Hepatocyte (in vitro differentiated cells): Measurements from ENCODE around the gene ARHGEF1. TPM values are rescaled to one million over a fixed set of nuclear protein-coding genes. Genes with fewer than 3 reads are reported as not detected.

Experiments
- DNase-seq: peaks from one replicate; pipeline ENCODE4 v3.0.0-alpha.2; 2016; ENCODE audit warnings: low spot score
- H2AFZ ChIP-seq: fragments of 200-600 bp; sonication (generic); 2 replicates; pipeline ENCODE4 v1.6.0; 2016; ENCODE audit warnings: antibody characterized with exemption, mild to moderate bottlenecking
- H3K27ac ChIP-seq: fragments of 200-600 bp; sonication (generic); 2 replicates; pipeline ENCODE4 v1.5.1; 2016; ENCODE audit warnings: mild to moderate bottlenecking
- H3K27me3 ChIP-seq: fragments of 200-600 bp; sonication (generic); 2 replicates; pipeline ENCODE4 v1.6.1; 2016
- H3K36me3 ChIP-seq: fragments of 200-600 bp; sonication (generic); replicated peaks from 2 replicates; pipeline ENCODE4 v1.5.1; 2016; ENCODE audit warnings: low read depth; ENCODE audit not compliant: insufficient read depth
- H3K4me1 ChIP-seq: fragments of 200-600 bp; sonication (generic); 2 replicates; pipeline ENCODE4 v1.5.1; 2016; ENCODE audit warnings: mild to moderate bottlenecking, moderate library complexity; ENCODE audit not compliant: insufficient read depth
- H3K4me2 ChIP-seq: fragments of 200-600 bp; sonication (generic); 2 replicates; pipeline ENCODE4 v1.6.0; 2016
- H3K4me3 ChIP-seq: fragments of 200-600 bp; sonication (generic); 2 replicates; pipeline ENCODE4 v1.5.1; 2016; ENCODE audit warnings: mild to moderate bottlenecking
- H3K79me2 ChIP-seq: fragments of 200-600 bp; sonication (generic); 2 replicates; pipeline ENCODE4 v1.6.0; 2017; ENCODE audit warnings: mild to moderate bottlenecking
- H3K9me2 ChIP-seq: fragments of 200-600 bp; sonication (generic); replicated peaks from 2 replicates; pipeline ENCODE4 v1.6.0; 2017; ENCODE audit warnings: mild to moderate bottlenecking; ENCODE audit not compliant: insufficient read depth
- H3K9me3 ChIP-seq: fragments of 200-600 bp; sonication (generic); 2 replicates; pipeline ENCODE4 v1.5.1; 2016; ENCODE audit warnings: low read depth, mild to moderate bottlenecking
- H4K20me1 ChIP-seq: fragments of 200-600 bp; sonication (generic); 2 replicates; pipeline ENCODE4 v1.6.0; 2016; ENCODE audit warnings: mild to moderate bottlenecking; ENCODE audit not compliant: insufficient read depth, poor library complexity, severe bottlenecking
- EZH2 ChIP-seq: fragments of 200-600 bp; sonication (generic); IDR thresholded peaks from 2 replicates; pipeline ENCODE4 v1.6.1; 2016; ENCODE audit warnings: antibody characterized with exemption, mild to moderate bottlenecking, borderline replicate concordance
- EZH2phosphoT487 ChIP-seq: fragments of 200-600 bp; sonication (generic); IDR thresholded peaks from one replicate; pipeline ENCODE4 v1.6.1; 2018; ENCODE audit warnings: antibody characterized with exemption, mild to moderate bottlenecking, low read depth, moderate library complexity; ENCODE audit not compliant: unreplicated experiment, severe bottlenecking
- WGBS: methylation state at CpG from one replicate; pipeline ENCODE4 v1.1.6; 2016; ENCODE audit warnings: low lambda C conversion rate; ENCODE audit errors: missing lambda C conversion rate; 5-methylcytosine and 5-hydroxymethylcytosine counted together
- polyA plus RNA-seq: library from polyadenylated mRNA; unstranded; fragments of >200 nt; fragmentation: Nextera tagmentation; extraction: Ambion mirVana; gene quantifications from 2 replicates; pipeline ENCODE4 v1.2.1, GENCODE V29; 2016
- total RNA-seq: library from RNA; depleted of rRNA; stranded (reverse); fragments of >200 nt; gene quantifications from 2 replicates; pipeline ENCODE4 v1.2.3, GENCODE V29; 2014
- TF ChIP-seq, protein P1 (sequence below): fragments of 200-600 bp; sonication (generic); IDR thresholded peaks from 2 replicates; pipeline ENCODE4 v1.5.1; 2016; ENCODE audit warnings: antibody characterized with exemption, mild to moderate bottlenecking; ENCODE audit not compliant: poor library complexity

Gene ARHGEF1
- total and polyA plus RNA-seq, 2 experiments from 2014 or later, result 29.7 to 67.8 TPM

DNA sequence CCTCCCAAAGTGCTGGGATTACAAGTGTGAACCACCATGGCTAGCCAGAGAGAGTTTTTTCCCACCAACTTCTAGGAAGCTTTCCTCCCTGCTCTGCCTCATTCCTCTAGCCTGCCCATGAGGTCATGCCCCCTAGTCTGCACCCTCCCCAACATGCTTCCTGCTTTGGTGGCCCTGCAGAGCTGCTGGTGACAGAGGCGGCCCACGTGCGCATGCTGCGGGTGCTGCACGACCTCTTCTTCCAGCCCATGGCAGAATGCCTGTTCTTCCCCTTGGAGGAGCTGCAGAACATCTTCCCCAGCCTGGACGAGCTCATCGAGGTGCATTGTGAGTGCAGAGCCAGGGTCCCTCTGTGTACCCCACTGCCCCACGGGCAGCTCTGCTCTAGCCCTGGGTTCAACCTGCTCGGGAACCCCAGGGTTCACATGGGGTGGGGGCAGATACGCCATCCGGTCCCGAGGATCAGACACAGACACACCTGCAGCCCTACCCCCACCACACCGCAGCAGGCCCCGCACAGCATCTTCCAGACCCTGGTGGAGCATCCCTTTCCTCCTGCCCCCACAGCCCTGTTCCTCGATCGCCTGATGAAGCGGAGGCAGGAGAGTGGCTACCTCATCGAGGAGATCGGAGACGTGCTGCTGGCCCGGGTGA, 18.9 kb downstream of the ARHGEF1 start:
- H3K9me2 ChIP-seq, result no peaks in the 10 kb centered on the region
- 94% methylated on average over 19 of the region's 21 CpGs for WGBS
- H3K4me3 ChIP-seq, result no peak overlapping the region
- H4K20me1 ChIP-seq, result no peaks in the 10 kb centered on the region
- H3K27me3 ChIP-seq, result no peaks in the 10 kb centered on the region
- peaks cover 15% of the 10 kb centered on the region for H3K4me1 ChIP-seq
- H3K79me2 ChIP-seq, result no peaks in the 10 kb centered on the region
- H3K4me2 ChIP-seq, result no peak overlapping the region
- no peaks in the 10 kb centered on the region for H3K9me3 ChIP-seq
- H2AFZ ChIP-seq, result no peak overlapping the region
- H3K36me3 ChIP-seq, result no peaks in the 10 kb centered on the region
- H3K27ac ChIP-seq, result no peak overlapping the region
- TF ChIP-seq, protein P1, sequence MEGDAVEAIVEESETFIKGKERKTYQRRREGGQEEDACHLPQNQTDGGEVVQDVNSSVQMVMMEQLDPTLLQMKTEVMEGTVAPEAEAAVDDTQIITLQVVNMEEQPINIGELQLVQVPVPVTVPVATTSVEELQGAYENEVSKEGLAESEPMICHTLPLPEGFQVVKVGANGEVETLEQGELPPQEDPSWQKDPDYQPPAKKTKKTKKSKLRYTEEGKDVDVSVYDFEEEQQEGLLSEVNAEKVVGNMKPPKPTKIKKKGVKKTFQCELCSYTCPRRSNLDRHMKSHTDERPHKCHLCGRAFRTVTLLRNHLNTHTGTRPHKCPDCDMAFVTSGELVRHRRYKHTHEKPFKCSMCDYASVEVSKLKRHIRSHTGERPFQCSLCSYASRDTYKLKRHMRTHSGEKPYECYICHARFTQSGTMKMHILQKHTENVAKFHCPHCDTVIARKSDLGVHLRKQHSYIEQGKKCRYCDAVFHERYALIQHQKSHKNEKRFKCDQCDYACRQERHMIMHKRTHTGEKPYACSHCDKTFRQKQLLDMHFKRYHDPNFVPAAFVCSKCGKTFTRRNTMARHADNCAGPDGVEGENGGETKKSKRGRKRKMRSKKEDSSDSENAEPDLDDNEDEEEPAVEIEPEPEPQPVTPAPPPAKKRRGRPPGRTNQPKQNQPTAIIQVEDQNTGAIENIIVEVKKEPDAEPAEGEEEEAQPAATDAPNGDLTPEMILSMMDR, result no peak
- no peak for TF ChIP-seq EZH2phosphoT487
- no peak for TF ChIP-seq EZH2
- DNase-seq, result no peak

DNA sequence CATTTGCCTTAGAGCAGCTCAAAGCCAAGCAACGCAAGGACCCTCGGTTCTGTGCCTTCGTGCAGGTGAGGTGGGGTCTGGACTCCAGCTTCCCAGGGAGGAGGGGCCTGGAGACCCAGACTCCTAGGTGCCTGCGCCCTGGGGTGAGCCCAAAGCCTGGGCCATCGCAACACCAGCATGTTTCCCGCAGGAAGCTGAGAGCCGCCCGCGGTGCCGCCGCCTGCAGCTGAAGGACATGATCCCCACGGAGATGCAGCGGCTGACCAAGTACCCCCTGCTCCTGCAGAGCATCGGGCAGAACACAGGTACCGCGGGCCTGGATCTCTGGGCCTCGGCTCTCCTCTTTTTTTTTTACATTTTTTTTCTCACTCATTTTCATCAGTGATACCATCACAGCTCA, 19.6 kb downstream of the ARHGEF1 start:
- H2AFZ ChIP-seq, result no peak overlapping the region
- no peak overlapping the region for H3K27ac ChIP-seq
- no peaks in the 10 kb centered on the region for H4K20me1 ChIP-seq
- no peaks in the 10 kb centered on the region for H3K79me2 ChIP-seq
- H3K36me3 ChIP-seq, result no peaks in the 10 kb centered on the region
- WGBS, result 98% methylated on average over 16 of the region's 17 CpGs
- H3K9me3 ChIP-seq, result no peaks in the 10 kb centered on the region
- H3K4me3 ChIP-seq, result no peak overlapping the region
- no peak for TF ChIP-seq EZH2phosphoT487
- TF ChIP-seq, protein P1, result no peak
- no peak for TF ChIP-seq EZH2
- H3K4me1 ChIP-seq, result peaks cover 15% of the 10 kb centered on the region
- H3K4me2 ChIP-seq, result no peak overlapping the region
- H3K27me3 ChIP-seq, result no peaks in the 10 kb centered on the region
- DNase-seq, result no peak
- no peaks in the 10 kb centered on the region for H3K9me2 ChIP-seq

DNA sequence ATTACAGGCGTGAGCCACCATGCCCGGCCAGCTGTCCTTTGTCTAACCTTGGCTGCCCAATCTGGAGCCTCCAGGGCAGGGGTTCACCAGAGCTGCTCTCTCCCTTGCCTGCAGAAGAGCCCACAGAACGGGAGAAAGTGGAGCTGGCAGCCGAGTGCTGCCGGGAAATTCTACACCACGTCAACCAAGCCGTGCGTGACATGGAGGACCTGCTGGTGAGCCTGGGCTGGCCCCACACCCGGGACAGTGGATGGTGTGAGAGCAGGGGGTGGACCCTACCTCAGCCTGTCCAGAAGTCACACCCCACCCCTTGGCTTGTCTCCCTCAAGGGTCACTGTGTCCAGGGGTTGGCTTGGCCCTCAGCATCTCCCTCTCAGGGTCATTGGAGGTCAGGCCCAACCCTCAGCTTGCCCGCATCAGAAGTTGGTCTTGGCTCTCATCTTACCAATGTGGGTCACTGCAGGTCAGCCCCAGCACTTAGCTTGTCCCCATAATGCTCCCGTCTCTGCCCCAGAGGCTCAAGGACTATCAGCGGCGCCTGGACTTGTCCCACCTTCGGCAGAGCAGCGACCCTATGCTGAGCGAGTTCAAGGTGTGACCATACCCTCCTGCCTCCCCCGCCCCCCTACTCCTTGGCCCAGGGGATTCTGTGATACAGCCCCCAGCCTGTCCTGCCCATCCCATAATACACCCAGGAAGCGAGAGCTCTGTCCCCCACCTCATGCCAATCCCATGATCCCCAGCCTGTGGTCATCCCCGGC, 20.4 kb downstream of the ARHGEF1 start:
- 95% methylated on average over 17 of the region's 19 CpGs for WGBS
- no peaks in the 10 kb centered on the region for H3K27me3 ChIP-seq
- DNase-seq, result no peak
- TF ChIP-seq, protein P1, result no peak
- TF ChIP-seq EZH2phosphoT487, result no peak
- TF ChIP-seq EZH2, result no peak
- no peaks in the 10 kb centered on the region for H3K36me3 ChIP-seq
- H3K79me2 ChIP-seq, result no peaks in the 10 kb centered on the region
- H4K20me1 ChIP-seq, result no peaks in the 10 kb centered on the region
- H3K4me2 ChIP-seq, result no peak overlapping the region
- H3K4me3 ChIP-seq, result no peak overlapping the region
- H3K9me2 ChIP-seq, result no peaks in the 10 kb centered on the region
- H3K9me3 ChIP-seq, result no peaks in the 10 kb centered on the region
- peaks cover 15% of the 10 kb centered on the region for H3K4me1 ChIP-seq
- H2AFZ ChIP-seq, result no peak overlapping the region
- H3K27ac ChIP-seq, result peak overlapping the region; percentile 85
